ENCODE data around the gene CASZ1.

GRCh38 chr1:10723317-10723716, 73.1 kb downstream of the CASZ1 start:
- TF ChIP-seq POLR2A (IDR thresholded peaks at IDR 0.05) (no peak), POLR2AphosphoS5 (IDR thresholded peaks at IDR 0.05) (no peak)
- TF ChIP-seq, protein P1, sequence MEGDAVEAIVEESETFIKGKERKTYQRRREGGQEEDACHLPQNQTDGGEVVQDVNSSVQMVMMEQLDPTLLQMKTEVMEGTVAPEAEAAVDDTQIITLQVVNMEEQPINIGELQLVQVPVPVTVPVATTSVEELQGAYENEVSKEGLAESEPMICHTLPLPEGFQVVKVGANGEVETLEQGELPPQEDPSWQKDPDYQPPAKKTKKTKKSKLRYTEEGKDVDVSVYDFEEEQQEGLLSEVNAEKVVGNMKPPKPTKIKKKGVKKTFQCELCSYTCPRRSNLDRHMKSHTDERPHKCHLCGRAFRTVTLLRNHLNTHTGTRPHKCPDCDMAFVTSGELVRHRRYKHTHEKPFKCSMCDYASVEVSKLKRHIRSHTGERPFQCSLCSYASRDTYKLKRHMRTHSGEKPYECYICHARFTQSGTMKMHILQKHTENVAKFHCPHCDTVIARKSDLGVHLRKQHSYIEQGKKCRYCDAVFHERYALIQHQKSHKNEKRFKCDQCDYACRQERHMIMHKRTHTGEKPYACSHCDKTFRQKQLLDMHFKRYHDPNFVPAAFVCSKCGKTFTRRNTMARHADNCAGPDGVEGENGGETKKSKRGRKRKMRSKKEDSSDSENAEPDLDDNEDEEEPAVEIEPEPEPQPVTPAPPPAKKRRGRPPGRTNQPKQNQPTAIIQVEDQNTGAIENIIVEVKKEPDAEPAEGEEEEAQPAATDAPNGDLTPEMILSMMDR (IDR thresholded peaks at IDR 0.05) = no peak

Measured in stomach (tissue), 4 donors.